Heart left ventricle (tissue), 16 donors: ENCODE data around the gene CSRP2. TPM values are rescaled to one million over a fixed set of nuclear protein-coding genes. Genes with fewer than 3 reads are reported as not detected.

Experiments used
- ATAC-seq, 4 donors: fragments of 200-7000 bp; cut with Tn5 transposase; one replicate each; pipeline ENCODE4 v1.9.1; 2020 to 2022; ENCODE audit warnings: moderate library complexity in 4 of 4, mild to moderate bottlenecking in 3 of 4, moderate number of reproducible peaks in 1 of 4
- DNase-seq, 5 donors: peaks; one replicate each; pipeline ENCODE4 v3.0.0-alpha.2; 2020
- H3K27ac ChIP-seq, 12 donors: fragments of 200-600 bp; sonication (generic) in 4 of 12; one replicate each; pipeline versions ENCODE4 v1.5.0 to v1.8.0; 2016 to 2022; ENCODE audit warnings: mild to moderate bottlenecking in 2 of 12
- H3K27me3 ChIP-seq, 9 donors: fragments of 200-600 bp; sonication (generic) in 2 of 9; one replicate each; pipeline versions ENCODE4 v1.5.1 to v1.8.0; 2016 to 2022; ENCODE audit warnings: mild to moderate bottlenecking in 3 of 9
- H3K36me3 ChIP-seq, 9 donors: fragments of 200-600 bp; sonication (generic) in 2 of 9; one replicate each; pipeline versions ENCODE4 v1.5.0 to v1.8.0; 2018 to 2022; ENCODE audit warnings: mild to moderate bottlenecking in 2 of 9
- H3K4me1 ChIP-seq, 12 donors: fragments of 200-600 bp; sonication (generic) in 4 of 12; one replicate each; pipeline versions ENCODE4 v1.5.0 to v1.8.0; 2016 to 2022; ENCODE audit warnings: mild to moderate bottlenecking in 3 of 12
- H3K4me3 ChIP-seq, 12 donors: fragments of 200-600 bp; sonication (generic) in 4 of 12; one replicate each; pipeline versions ENCODE4 v1.5.0 to v1.8.0; 2017 to 2022; ENCODE audit warnings: mild to moderate bottlenecking in 9 of 12, moderate library complexity in 4 of 12
- H3K9me3 ChIP-seq, 12 donors: fragments of 200-600 bp; sonication (generic) in 4 of 12; one replicate each; pipeline versions ENCODE4 v1.5.0 to v1.8.0; 2016 to 2022; ENCODE audit warnings: mild to moderate bottlenecking in 1 of 12
- CTCF ChIP-seq, 12 donors: fragments of 200-600 bp; sonication (generic) in 4 of 12; IDR thresholded peaks; one replicate each; pipeline versions ENCODE4 v1.5.0 to v1.8.0; 2018 to 2022; ENCODE audit warnings: antibody characterized with exemption in 12 of 12, mild to moderate bottlenecking in 5 of 12
- POLR2A ChIP-seq, 2 donors: fragments of 450-650 bp; IDR thresholded peaks; one replicate each; pipeline ENCODE4 v1.6.1; 2017; ENCODE audit warnings: antibody characterized with exemption in 2 of 2, mild to moderate bottlenecking in 2 of 2, moderate library complexity in 2 of 2
- WGBS, 4 donors: extraction: QIAGEN DNeasy Blood & Tissue Kit in 2 of 4; methylation state at CpG; one replicate each; pipeline versions ENCODE4 v1.1.5 to v1.1.7; 2013 to 2018; 5-methylcytosine and 5-hydroxymethylcytosine counted together
- intact Hi-C, 10 donors: fragments of 100-400 bp; cut with DNase I; formaldehyde crosslinking; loops; one replicate each; pipeline versions ENCODE4 v1.11.1 to v1.14.2; 2022
- polyA plus RNA-seq, 2 donors: library from polyadenylated mRNA; stranded (reverse); fragments of 200-250 nt; gene quantifications; one replicate each; pipeline ENCODE4 v1.2.3, GENCODE V29; 2013
- total RNA-seq, 9 donors: library from RNA; depleted of rRNA in 2 of 9; stranded (reverse); fragments of >200 nt in 2 of 9; fragmentation: NEBNext Ultra II Directional in 3 of 9; extraction: Animal tissue kit (Norgen Biotek cat#: 25700) in 3 of 9; gene quantifications; one replicate each; pipeline versions ENCODE4 v1.1.0 to v1.2.4, GENCODE V29; 2016 to 2023
- donor health status: ischemic (EF 13 %, LVEDD 7.1; RV severe dilation, severe dysfunction).
- donor health status: healthy with polysubstance abuse.
- donor health status: DM: no; HTN: yes; CAD: no.
- donor health status: DM: no; HTN: no; CAD: no.
- donor health status: ischemic (EF 25% LVEDD 6.9; RV normal size, moderate dysfunction).
- donor health status: ischemic (EF 25% LVEDD 5.7; RV mildly dilated, moderate dysfunction).
- donor health status: healthy.
- donor health status: DM: yes; HTN: yes; CAD: no.
- donor health status: ischemic (EF 35%, LVEDD 5.7; RV mildly dilated, moderate dysfunction).
- donor health status: nonischemic (EF 11% LVEDD 7.7; RV severe dilation, severe dysfunction).
- donor health status: DM: yes; HTN: yes; CAD: no.
- donor health status: PGD.
- donor health status: ischemic (EF 29% LVEDD 5.4; RV normal size, mild dysfunction).
- donor health status: nonischemic (EF 23%, LVEDD 6.1; RV moderate dilation, normal function).

Gene CSRP2
- total and polyA plus RNA-seq, 11 donors = 16.2 to 41.6 (median 30.1) TPM

GRCh38 chr12:76891609-76892008 is 12.8 kb upstream of the CSRP2 start:
- H3K27ac ChIP-seq = no peak overlapping the region
- no peak for TF ChIP-seq CTCF (IDR thresholded peaks at IDR 0.05)
- no peak for TF ChIP-seq POLR2A (IDR thresholded peaks at IDR 0.05)
- peaks cover 0 to 15% (median 2%) of the 10 kb centered on the region in 12 donors for H3K9me3 ChIP-seq
- no peak overlapping the region for H3K4me3 ChIP-seq
- no peaks in the 10 kb centered on the region for H3K36me3 ChIP-seq
- no peaks in the 10 kb centered on the region for H3K4me1 ChIP-seq
- no peaks in the 10 kb centered on the region for H3K27me3 ChIP-seq
- WGBS, 4 donors = 89 to 92% (median 90%) methylated on average over 3 of the region's 3 CpGs
- DNase-seq (no peak), ATAC-seq (no peak)
- intact Hi-C loops = no loop called here

- intact Hi-C loops = no loop called here
- peaks cover 0 to 15% (median 2%) of the 10 kb centered on the region in 12 donors for H3K9me3 ChIP-seq
- WGBS, 4 donors = 64 to 69% (median 66%) methylated on average over 8 of the region's 8 CpGs
- TF ChIP-seq CTCF (IDR thresholded peaks at IDR 0.05) (no peak), POLR2A (IDR thresholded peaks at IDR 0.05) (no peak)
- no peaks in the 10 kb centered on the region for H3K27me3 ChIP-seq
- ATAC-seq (no peak), DNase-seq (no peak)
- H3K4me1 ChIP-seq = no peaks in the 10 kb centered on the region
- no peak overlapping the region for H3K27ac ChIP-seq
- H3K36me3 ChIP-seq = no peaks in the 10 kb centered on the region
- H3K4me3 ChIP-seq = no peak overlapping the region
Measured at GRCh38 chr12:76890151-76891143, 11.6 kb upstream of the CSRP2 start.

GRCh38 chr12:76888775-76889174 is 10.0 kb upstream of the CSRP2 start:
- intact Hi-C loops = loop anchor here in 1 of 10 donors (5.0 kb wide), 1 partner anchor 34 kb away; no protein-coding TSS in a partner anchor
- H3K9me3 ChIP-seq = peaks cover 0 to 7% (median 0%) of the 10 kb centered on the region in 12 donors
- H3K4me1 ChIP-seq = peaks cover 0 to 8% (median 0%) of the 10 kb centered on the region in 12 donors
- TF ChIP-seq CTCF (IDR thresholded peaks at IDR 0.05) (no peak), POLR2A (IDR thresholded peaks at IDR 0.05) (no peak)
- no peak overlapping the region for H3K27ac ChIP-seq
- WGBS, 4 donors = 90 to 95% (median 95%) methylated on average over 1 of the region's 1 CpG
- no peak for DNase-seq
- ATAC-seq = no peak
- no peak overlapping the region for H3K4me3 ChIP-seq
- H3K27me3 ChIP-seq = no peaks in the 10 kb centered on the region
- H3K36me3 ChIP-seq = no peaks in the 10 kb centered on the region

GRCh38 chr12:76883811-76884210 is 5.0 kb upstream of the CSRP2 start:
- Histone ChIP-seq H3K4me1 (peaks cover 0 to 24% (median 8%) of the 10 kb centered on the region in 12 donors), H3K36me3 (no peaks in the 10 kb centered on the region), H3K9me3 (peaks cover 0 to 15% (median 3%) of the 10 kb centered on the region in 12 donors), H3K27ac (peak overlapping the region in 1 of 12 donors; percentile 19), H3K4me3 (no peak overlapping the region), H3K27me3 (no peaks in the 10 kb centered on the region)
- peak; percentile 63 to 80 (median 74) for ATAC-seq
- DNase-seq = peak; percentile 74 to 91 (median 81)
- intact Hi-C loops = no loop called here
- TF ChIP-seq CTCF (IDR thresholded peaks at IDR 0.05) (no peak), POLR2A (IDR thresholded peaks at IDR 0.05) (no peak)
- WGBS, 4 donors = 31 to 41% (median 34%) methylated on average over 2 of the region's 2 CpGs
